HG03342 (cell line): ENCODE data around the gene RCOR2.
A peak's percentile ranks its signal among the peaks of the same experiment; 100 is the strongest.
"Not testable (repeated sequence)": the region's sequence is repeated elsewhere in the genome, so short reads cannot be mapped to it uniquely, and the experiment has no call there.

Experiments used
- ATAC-seq: cut with Tn5 transposase; IDR thresholded peaks from one replicate; pipeline ENCODE4 v1.9.1; 2021; ENCODE audit warnings: mild to moderate bottlenecking, moderate library complexity; ENCODE audit not compliant: unreplicated experiment

The RCOR2 gene

DNA sequence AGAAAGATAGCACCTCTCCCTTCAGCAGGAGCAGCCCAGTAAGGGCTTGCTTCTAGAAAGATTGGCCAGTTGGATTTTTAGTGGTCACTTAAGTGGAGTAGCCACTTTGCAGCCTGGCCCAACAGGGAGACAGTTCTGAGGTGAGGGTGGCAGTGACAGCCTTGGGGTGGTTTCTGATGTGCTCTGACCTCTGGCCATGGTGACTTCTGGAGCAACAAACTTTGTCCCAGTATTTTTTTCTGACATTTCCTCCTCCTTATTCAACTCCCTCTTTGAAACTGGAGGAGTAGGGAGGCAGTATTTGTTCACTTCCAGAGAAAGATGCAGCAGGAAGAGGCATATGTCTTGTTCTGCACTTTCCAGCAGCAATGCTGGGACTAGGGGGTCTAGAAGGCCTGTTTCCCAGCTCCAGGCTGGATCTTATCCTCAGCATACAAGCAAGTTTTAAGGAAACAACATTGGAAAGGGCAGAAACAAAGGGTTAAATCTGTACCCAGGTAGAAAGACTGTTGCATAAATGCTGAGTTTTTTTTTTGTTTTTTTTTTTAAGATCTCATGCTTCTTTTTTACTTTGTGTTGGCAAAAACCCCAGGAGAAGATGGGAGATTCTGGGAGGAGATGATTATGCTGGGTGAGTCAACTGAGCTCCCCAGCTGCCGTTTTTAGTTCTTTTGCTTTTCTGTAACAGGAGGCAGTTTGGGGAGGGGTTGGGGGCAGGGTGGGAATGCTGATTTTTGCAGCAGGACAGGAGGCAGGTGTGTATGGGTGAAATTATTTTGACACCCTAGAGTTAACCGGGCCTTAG, 37.2 kb downstream of the RCOR2 start:
- ATAC-seq, result no peak

DNA sequence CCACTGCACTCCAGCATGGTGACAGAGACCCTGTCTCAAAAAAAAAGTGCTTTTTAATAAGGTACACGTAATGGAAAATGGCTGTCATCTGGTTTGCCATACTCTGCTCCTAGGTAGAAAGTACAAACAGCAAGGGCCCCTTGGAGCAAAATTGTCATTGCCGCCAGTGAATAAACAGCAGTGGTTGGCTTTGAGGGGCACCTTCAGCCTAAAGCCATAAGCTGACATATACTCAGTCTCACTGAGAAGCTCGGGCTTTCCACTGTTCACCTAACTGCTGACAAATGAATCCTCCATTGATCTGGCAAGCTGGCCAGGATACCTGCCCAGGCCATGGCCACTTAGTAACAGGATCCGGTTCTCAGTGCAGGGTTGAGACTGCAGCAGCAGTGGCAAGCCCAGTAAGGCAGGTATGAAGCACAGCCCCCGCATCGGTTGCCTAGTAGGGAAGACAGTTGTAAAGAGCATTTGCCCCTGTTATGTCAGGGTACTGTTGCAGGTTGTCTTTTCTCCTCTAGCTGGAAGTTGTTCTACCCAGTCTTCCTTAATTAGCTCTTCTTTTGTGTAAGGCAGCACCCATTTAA, 39.2 kb downstream of the RCOR2 start:
- no peak for ATAC-seq

DNA sequence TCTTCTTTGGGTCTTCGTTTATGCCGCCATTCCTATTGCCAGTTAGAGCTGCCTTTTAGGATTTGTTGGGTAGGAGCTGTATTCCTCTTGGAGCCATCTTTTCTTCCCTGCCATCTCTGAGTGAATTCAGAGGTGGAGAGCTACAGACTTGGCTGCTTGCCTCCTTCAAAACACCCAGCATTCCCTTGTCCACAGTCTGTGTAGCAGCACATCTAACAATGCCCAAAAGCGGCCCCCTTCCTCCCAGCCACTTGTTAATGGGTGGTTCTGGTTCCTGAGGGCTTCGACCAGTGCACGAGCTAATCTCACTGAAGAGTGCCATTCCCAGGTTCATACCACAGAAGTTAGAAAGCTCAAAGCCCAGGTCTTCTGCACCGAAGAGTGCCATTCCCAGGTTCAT, 40.3 kb downstream of the RCOR2 start:
- ATAC-seq, result no peak

DNA sequence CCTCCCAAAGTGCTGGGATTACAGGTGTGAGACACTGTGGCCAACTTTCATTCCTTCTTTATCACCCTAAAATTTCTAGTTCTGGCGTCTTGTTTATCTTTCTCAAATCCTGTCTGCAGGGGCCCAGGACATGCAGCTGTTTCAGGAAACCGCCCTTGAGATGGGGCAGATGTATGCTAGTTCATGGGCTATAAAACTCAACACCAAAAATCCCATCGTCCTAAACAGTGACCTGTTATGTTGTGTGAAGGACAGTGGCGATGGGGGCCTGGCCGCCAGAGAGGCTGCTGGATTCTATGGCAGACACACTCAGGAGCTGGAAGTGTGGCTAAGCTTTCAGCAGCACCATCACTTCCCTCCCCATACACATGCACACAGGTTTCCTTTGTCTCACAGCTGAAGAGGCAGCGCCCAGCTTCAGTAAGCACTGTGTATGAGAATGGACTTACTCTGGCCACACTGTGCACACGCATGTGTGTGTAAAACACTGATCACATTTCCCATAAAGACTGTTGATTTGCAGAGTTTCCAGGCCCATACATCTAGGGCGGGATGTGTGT, 41.4 kb downstream of the RCOR2 start:
- no peak for ATAC-seq

DNA sequence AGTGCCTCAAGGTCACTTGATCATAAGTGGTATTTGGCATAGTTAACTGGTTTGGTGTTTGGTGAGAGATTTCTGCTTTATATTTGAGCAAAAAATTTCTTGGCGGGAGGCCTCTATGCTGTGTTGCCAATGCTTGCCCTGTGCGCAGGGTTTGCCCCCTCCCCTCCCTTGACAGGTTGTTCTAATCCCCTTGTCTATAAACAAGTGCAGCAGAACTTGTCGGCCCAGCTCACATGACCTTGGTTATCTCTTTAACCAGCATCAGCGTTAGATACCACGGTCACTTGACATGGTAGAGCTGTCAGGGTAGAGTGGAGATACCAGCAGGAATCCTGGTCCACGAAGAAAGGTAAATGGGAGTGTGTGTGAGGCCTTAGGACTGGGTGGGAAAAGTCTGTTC, 42.5 kb downstream of the RCOR2 start:
- ATAC-seq, result no peak

DNA sequence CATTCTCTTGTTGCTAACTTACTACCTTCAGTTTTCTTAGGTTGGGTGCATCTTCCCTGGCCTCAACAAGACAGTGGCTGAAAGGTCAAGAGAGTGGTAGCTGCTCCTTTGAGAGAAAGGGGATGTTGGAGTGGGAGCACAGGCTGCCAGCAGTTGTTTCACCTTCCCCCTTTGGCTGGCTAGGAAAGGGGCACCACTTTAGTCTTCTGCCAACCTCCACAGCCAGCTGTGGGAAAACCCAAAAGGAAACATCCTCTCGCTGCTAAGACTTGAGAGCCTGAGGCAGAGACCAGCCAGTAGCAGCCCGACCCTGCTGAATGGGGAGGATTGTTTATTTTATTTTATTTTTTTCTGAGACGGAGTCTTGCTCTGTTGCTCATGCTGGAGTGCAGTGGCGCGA, 43.7 kb downstream of the RCOR2 start:
- ATAC-seq, result no peak

DNA sequence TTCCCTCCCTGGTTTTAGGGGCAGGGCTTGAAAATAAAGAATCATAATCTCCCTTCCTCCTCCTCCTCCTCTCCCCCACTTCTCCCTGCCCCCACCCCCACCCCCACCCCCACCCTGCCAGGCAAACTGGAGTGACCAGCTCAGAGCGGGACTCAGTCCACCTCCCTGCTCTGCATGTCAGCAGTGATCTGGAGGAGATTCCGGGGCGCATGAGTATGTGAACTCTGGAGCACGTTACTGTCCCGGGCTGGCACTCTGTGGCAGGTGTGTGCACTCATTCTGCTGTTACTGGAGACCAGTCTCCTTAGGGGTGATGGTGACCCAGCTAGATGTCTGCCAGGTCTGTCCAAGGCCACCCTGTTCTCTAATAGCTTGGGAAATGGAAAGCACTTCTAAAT, 44.2 kb downstream of the RCOR2 start:
- ATAC-seq, result no peak

DNA sequence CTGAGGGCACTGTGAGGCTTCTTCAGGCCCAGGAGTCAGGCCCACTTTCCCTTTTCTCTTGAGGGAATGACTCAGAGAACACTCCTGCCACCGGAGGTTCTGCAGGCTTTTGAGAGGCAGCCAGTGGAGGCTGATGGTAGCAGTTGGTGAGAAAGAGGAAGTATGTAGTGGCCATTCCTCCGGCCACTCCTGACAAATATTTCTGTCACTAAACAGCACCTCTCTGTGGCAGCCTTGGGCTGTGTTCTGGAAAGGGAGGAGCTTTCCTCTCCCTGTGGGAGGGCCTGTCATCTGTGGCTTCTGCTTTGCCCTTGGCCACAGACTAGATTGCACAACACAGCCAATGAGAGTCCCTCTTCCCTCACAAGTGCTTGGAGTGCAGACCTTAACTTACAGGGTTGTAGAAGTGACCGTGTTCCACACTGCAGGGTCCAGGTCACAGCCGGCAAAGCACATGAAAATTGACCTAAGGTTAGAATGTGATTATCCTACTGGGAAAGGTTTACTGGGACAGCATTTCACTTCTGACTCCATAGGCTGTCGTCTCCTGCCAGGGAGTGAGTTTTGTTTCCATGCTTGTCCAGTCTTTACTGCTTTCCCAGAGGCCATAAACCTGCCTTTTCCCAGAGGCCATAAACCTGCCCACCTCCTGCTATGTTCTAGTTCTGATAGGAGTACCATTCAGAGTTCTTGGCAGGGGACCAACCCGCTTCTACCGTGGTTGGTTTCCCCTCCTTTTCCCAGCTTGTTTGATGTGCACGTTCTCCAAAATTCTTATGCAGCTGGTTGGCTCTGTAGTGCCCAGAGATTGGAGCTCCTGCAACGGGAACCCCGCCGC, 44.8 kb downstream of the RCOR2 start:
- peak; percentile 85 for ATAC-seq

DNA sequence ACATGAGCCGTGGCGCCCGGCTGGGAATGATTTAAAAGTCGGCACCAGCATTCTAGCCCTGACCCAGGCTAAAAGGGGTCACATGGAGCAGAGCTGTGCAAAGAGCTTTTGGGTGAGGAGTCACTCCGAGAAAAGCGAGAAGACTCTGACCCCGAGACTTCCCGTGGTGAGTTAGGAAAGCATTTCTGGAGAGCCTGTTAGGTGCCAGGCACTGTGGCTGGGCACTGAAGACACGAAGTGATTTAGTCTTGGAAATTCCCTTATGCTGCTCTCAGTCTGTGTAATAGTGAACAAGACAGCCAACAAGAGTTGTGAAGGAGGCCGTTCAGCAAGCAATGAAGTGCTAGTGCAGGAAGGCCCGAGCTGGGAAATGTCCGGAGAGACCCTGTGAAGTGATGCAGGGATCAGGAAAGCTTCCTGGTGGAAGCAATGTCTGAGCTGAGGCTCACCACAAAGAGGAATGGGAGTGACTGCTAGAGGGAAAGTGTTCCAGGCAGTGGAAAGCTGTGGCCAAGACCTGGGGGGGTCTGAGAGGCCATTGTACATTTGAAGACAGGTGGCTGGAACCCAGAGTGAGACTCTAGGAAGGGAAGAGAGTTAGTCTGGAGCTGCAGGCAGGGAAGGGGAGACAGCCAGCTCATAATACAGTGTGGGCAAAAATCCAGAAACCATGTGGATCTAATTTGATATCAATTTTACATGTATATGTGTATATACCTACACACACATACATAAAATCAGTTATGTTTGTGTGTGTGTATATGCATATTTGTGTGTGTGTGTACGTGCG, 46.4 kb downstream of the RCOR2 start:
- no peak for ATAC-seq

DNA sequence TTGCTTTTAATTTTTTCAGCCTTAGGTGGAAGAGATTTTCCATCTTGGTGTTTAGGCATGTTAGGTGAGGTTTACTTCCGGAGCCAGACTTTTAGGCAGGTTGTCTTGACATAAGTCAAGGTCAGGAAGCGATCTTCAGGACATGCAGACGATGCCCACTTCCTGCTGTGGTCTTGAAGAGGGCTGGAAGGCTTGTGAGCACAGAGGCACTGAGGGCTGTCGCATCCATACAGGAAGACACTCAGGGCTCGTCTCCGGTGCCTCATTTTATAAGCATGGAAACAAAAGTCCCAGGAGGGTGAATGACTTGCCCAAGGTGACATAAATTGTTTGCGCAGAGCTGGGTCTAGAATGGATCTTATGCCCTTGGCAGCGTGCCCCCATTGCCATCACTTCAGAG, 47.3 kb downstream of the RCOR2 start:
- no peak for ATAC-seq

DNA sequence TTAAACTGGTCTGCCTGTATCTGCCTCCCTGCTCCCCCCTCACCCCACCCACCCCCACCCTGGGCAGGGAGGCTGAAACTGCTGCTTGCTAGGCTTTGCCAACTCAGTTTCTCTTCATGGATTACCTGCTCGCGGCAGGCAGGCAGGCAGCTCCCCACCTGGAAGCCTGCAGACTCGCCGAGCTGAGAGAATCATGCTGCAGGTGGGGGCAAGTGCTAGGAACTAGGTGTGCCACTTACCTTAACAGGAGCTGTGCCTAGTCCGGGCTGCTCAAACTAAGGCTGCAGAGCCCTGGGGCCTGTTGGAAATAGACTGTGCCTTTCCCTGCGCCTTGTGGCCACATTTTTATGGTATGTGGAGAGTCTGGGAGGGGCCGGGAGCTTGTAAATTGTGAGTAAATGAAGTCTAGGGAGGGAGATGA, 47.8 kb downstream of the RCOR2 start:
- no peak for ATAC-seq

DNA sequence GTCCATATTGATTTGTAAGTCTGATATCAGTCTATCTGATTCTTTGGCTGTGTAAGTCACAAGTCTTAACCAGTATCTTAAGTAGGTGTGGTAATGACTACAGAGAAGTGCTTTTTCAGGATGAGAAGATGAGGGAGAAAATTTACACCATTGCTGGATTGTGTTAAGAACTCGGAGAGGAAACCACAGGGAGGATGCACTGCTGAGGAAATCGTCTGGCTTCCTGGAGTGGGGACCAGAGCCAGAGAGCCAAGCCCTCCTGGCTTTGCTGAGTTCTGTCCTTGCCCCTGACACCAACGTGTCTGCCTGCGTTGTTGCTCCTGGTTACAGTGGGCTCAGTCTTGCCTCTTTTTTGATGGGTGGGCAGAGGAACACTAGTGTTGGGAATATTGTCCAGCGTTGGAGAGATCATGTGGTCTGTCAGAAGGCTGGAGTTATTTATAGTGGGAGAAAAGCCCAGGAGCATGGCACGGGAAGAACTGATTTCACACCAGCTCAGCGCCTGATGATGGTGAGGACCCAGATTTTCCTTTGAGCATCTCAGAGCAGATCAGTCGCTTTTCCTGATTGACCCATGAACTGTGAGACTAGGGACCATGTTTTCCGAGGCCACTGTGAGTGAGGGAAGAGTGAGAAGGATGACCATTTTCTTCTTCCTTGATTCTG, 48.4 kb downstream of the RCOR2 start:
- ATAC-seq, result no peak

DNA sequence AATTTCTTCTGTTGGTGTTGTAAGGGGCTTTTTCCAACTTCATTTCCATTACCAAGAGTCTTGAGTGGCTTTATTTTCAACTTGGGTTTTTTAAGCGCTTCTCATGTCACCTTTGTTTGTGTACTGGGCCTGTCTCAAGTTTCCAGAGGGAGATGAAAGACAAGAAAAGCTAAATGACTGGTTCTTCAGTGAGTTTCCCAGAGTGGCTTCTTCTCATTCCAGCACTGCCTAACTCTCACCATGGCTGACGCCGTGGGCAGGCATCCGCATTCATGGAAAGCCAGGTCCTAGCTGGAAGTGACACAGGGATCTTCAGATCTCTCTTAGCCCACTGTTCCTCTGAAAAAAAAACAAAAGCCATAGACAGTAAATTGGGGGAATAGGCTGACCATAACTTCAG, 49.5 kb downstream of the RCOR2 start:
- no peak for ATAC-seq

DNA sequence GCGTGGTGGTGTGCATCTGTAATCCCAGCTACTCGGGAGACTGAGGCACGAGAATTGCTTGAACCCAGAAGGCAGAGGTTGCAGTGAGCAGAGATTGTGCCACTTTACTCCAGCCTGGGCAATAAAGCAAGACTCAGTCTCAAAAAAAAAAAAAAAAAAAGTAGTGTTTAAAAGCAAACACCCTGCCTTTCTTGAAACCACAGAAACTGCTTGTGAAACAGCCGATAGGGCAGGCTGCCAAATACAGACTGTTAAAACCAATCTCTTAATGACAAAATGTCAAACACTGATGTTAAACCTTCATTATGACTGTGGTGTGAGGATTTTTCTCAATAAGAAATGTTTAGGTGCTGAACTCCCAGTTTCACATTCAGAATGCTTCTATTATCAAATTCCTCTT, 50.8 kb downstream of the RCOR2 start:
- no peak for ATAC-seq

DNA sequence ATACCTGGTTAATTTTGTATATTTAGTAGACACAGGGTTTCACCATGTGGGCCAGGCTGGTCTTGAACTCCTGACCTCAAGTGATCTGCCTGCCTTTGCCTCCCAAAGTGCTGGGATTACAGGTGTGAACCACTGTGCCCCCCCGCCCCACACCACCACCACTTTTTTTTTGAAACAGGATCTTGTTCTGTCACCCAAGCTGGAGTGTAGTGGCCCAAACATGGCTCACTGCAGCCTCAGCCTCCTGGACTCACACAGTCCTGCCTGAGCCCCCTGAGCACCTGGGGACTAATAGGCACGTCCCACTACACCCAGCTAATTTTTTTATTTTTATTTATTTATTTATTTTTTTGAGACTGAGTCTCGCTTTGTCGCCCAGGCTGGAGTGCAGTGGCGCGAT, 53.3 kb downstream of the RCOR2 start:
- ATAC-seq, result not testable (repeated sequence)

DNA sequence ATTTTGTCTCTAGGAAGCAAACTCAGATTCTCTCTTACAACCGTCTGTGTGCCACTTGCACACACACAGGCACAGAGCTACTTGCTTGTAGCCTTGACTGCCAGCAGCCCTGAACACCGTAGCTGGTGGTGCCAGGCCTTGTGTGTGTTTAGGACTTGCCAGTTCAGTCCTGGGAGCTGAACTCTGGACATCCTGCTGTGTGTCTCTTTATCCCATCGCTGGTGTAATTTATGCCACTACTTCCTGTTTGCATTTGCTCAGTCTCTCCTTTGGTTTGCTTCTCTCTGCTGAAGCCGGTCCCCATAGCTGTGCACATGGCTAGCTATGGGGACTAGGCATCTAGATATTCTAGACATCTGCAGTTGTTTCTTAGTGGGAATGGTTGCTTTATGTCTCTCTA, 54.0 kb downstream of the RCOR2 start:
- ATAC-seq, result no peak
